MCF 10A (cell line): ENCODE results near the gene ADAM15. TPM values are rescaled to one million over a fixed set of nuclear protein-coding genes. Genes with fewer than 3 reads are reported as not detected.
A peak's percentile ranks its signal among the peaks of the same experiment; 100 is the strongest.

Experiments used
- BruUV-seq: library from RNA; stranded (reverse); fragments of 400-500 nt; replicated peaks from 2 replicates; lab custom pipeline; 2021; lab: Mats Ljungman, UMichigan
- CTCF ChIA-PET: fragments of 300-600 bp; sonication (Branson Sonifier 250); formaldehyde crosslinking; extraction: SDS; loops from one replicate; lab custom pipeline; 2021; ENCODE audit warnings: antibody characterized with exemption, inconsistent platforms; lab: Yijun Ruan, JAX
- POLR2A ChIA-PET: fragments of 300-600, 350-650 bp; sonication (Branson Sonifier 250); formaldehyde crosslinking; extraction: SDS; loops from one replicate; lab custom pipeline; 2020; ENCODE audit warnings: antibody characterized with exemption, inconsistent platforms; lab: Yijun Ruan, JAX
- DNase-seq: peaks from one replicate; pipeline ENCODE4 v3.0.0-alpha.2; 2018; ENCODE audit not compliant: unreplicated experiment
- H3K27ac Mint-ChIP-seq: one replicate; pipeline ENCODE4 v1.8.0; 2022; ENCODE audit warnings: mild to moderate bottlenecking, low read depth, mixed read lengths; ENCODE audit not compliant: unreplicated experiment
- H3K27me3 Mint-ChIP-seq: one replicate; pipeline ENCODE4 v1.8.0; 2022; ENCODE audit warnings: mixed read lengths; ENCODE audit not compliant: insufficient read depth, unreplicated experiment
- H3K36me3 Mint-ChIP-seq: one replicate; pipeline ENCODE4 v1.8.0; 2022; ENCODE audit warnings: mild to moderate bottlenecking, moderate library complexity, mixed read lengths; ENCODE audit not compliant: insufficient read depth, unreplicated experiment
- H3K4me1 Mint-ChIP-seq: one replicate; pipeline ENCODE4 v1.8.0; 2022; ENCODE audit warnings: mixed read lengths; ENCODE audit not compliant: insufficient read depth, unreplicated experiment
- H3K4me3 Mint-ChIP-seq: one replicate; pipeline ENCODE4 v1.8.0; 2022; ENCODE audit warnings: mild to moderate bottlenecking, moderate library complexity, mixed read lengths; ENCODE audit not compliant: unreplicated experiment
- H3K9me3 Mint-ChIP-seq: one replicate; pipeline ENCODE4 v1.8.0; 2022; ENCODE audit warnings: mixed read lengths; ENCODE audit not compliant: unreplicated experiment
- CTCF ChIP-seq: fragments of 200-600 bp; IDR thresholded peaks from one replicate; pipeline ENCODE4 v1.8.0; 2022; ENCODE audit warnings: antibody characterized with exemption, mild to moderate bottlenecking; ENCODE audit not compliant: unreplicated experiment
- intact Hi-C: fragments of 100-400 bp; cut with micrococcal nuclease; formaldehyde crosslinking; loops from 2 replicates; pipeline ENCODE4 v1.14.1; 2022
- total RNA-seq: library from RNA; stranded (reverse); gene quantifications from 2 replicates; pipeline ENCODE4 v1.2.3, GENCODE V29; 2022

Gene ADAM15
- total RNA-seq, 1 experiment from 2014 or later, result 385 TPM

- no TSS peak for BruUV-seq
- ChIA-PET POLR2A (interaction anchor here (0.6 to 8.7 kb wide), 13 partner anchors 10 to 1533 kb away, joined by 3 to 156 read pairs (median 7); partner anchors contain the start of genes CKS1B, FLAD1, SHC1 and SLC50A1), CTCF (interaction anchor here (0.5 to 23.3 kb wide), 18 partner anchors 9 to 489 kb away, joined by 3 to 390 read pairs (median 4); partner anchors contain the start of genes EFNA4 and SHC1)
- no peak for TF ChIP-seq CTCF
- peaks cover 54% of the 10 kb centered on the region for H3K4me1 Mint-ChIP-seq
- no peaks in the 10 kb centered on the region for H3K27me3 Mint-ChIP-seq
- H3K9me3 Mint-ChIP-seq, result no peaks in the 10 kb centered on the region
- H3K4me3 Mint-ChIP-seq, result no peak overlapping the region
- H3K36me3 Mint-ChIP-seq, result peaks cover 7% of the 10 kb centered on the region
- intact Hi-C loops, result no loop called here
- no peak for DNase-seq
- peak overlapping the region; percentile 80 for H3K27ac Mint-ChIP-seq
Observed at GRCh38 chr1:155048449-155049334, 2.4 kb upstream of the ADAM15 start.

GRCh38 chr1:155049651-155050559, 1.2 kb upstream of the ADAM15 start:
- TF ChIP-seq CTCF, result no peak
- Mint-ChIP-seq H3K4me1 (peaks cover 41% of the 10 kb centered on the region), H3K4me3 (peak overlapping the region; percentile 90), H3K27me3 (no peaks in the 10 kb centered on the region), H3K9me3 (no peaks in the 10 kb centered on the region), H3K36me3 (peaks cover 17% of the 10 kb centered on the region), H3K27ac (peak overlapping the region; percentile 80)
- intact Hi-C loops, result loop anchor here (2.0 to 5.0 kb wide), 3 partner anchors 77 to 493 kb away; partner anchors contain the start of gene UBE2Q1
- DNase-seq, result peak; percentile 47
- TSS peak; percentile 43 for BruUV-seq
- CTCF ChIA-PET, result interaction anchor here (0.6 to 23.3 kb wide), 27 partner anchors 11 to 755 kb away, joined by 3 to 390 read pairs (median 4); partner anchors contain the start of genes EFNA4, LENEP, PBXIP1 and PMVK
- POLR2A ChIA-PET, result interaction anchor here (0.6 to 8.7 kb wide), 30 partner anchors 9 to 507 kb away, joined by 3 to 156 read pairs (median 8); partner anchors contain the start of genes CKS1B, EFNA3, EFNA4 and PBXIP1

- BruUV-seq, result TSS peak; percentile 30
- POLR2A ChIA-PET, result interaction anchor here (0.6 to 8.7 kb wide), 36 partner anchors 9 to 653 kb away, joined by 3 to 156 read pairs (median 6); partner anchors contain the start of genes CKS1B, EFNA3, EFNA4 and LENEP
Observed at GRCh38 chr1:155051342-155051776, 243 bp downstream of the ADAM15 start.

More at GRCh38 chr1:155051342-155051776, 243 bp downstream of the ADAM15 start:
- peak overlapping the region; percentile 72 for H3K27ac Mint-ChIP-seq
- H3K4me1 Mint-ChIP-seq, result peaks cover 32% of the 10 kb centered on the region
- TF ChIP-seq CTCF, result no peak
- CTCF ChIA-PET, result interaction anchor here (0.6 to 23.3 kb wide), 22 partner anchors 10 to 1084 kb away, joined by 3 to 390 read pairs (median 5); partner anchors contain the start of genes CREB3L4, EFNA4, KRTCAP2 and LENEP
- peak; percentile 26 for DNase-seq
- peaks cover 31% of the 10 kb centered on the region for H3K36me3 Mint-ChIP-seq
- H3K27me3 Mint-ChIP-seq, result no peaks in the 10 kb centered on the region
- H3K9me3 Mint-ChIP-seq, result no peaks in the 10 kb centered on the region
- intact Hi-C loops, result loop anchor here (2.0 to 5.0 kb wide), 3 partner anchors 79 to 494 kb away; partner anchors contain the start of gene UBE2Q1
- H3K4me3 Mint-ChIP-seq, result peak overlapping the region; percentile 90
